Measurements from ENCODE around the gene POLR3H.

GRCh38 chr22:41528938-41529561 is 15.2 kb downstream of the POLR3H start:
- TF ChIP-seq EZH2 (IDR thresholded peaks at IDR 0.05; ENCODE audit: low read depth) (no peak), CTCF (conservative IDR thresholded peaks at IDR 0.05) (no peak)

Measured in PC-9 (cell line).